BE2C (cell line): ENCODE results near the gene TTLL10.

Experiments
- DNase-seq: peaks from one replicate; pipeline ENCODE4 v3.0.0-alpha.2; 2020
- H3K27me3 ChIP-seq: fragments of 250-450 bp; sonication (Bioruptor Pico); 2 replicates; pipeline ENCODE4 v1.5.1; 2020; ENCODE audit warnings: mild to moderate bottlenecking
- H3K36me3 ChIP-seq: fragments of 250-450 bp; sonication (Bioruptor Pico); 2 replicates; pipeline ENCODE4 v1.5.1; 2020; ENCODE audit warnings: mild to moderate bottlenecking
- H3K4me1 ChIP-seq: fragments of 250-450 bp; sonication (Bioruptor Pico); 2 replicates; pipeline ENCODE4 v1.5.1; 2020
- H3K4me3 ChIP-seq: 2 replicates; pipeline ENCODE4 v1.5.1; 2011; ENCODE audit warnings: low read depth, low read length
- H3K9me3 ChIP-seq: fragments of 250-450 bp; sonication (Bioruptor Pico); 2 replicates; pipeline ENCODE4 v1.5.1; 2020
- CTCF ChIP-seq: IDR thresholded peaks from 2 replicates; pipeline ENCODE4 v1.5.1; 2012; ENCODE audit warnings: mild to moderate bottlenecking, low read depth, low read length

Gene TTLL10

DNA sequence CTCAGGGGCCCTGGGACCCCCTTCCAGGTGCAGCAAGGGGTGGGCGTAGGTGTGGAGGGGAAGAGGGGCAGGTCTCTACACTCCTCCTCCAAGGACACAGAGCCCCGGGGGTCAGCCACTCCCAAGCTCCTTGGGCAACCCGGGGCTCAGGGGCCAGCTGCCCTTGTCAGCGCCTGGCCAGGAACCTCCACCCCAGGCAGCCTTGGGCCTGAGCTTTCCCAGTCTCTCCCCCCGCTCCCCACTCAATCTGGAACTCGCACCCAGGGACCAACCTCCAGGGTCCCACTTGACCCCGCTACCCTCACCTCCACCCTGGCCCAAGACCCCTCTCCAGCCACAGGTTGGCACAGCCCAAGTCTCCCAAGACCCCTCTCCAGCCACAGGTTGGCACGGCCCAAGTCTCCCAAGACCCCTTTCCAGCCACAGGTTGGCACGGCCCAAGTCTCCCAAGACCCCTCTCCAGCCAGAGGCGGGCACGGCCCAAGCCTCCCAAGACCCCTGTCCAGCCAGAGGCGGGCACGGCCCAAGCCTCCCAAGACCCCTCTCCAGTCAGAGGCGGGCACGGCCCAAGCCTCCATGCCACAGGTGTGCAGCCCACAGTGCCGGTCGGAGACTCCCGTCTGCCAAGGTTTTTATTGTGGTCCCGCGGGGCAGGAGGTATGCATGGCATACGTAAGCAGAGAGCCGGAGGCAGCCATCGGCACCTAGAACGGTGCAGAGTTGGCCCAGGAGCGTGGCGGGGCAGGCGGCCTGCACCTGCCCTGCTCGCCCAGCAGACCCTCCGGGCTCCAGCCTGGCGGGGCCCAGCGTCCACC, 37.3 kb downstream of the TTLL10 start:
- no peak for TF ChIP-seq CTCF
- Histone ChIP-seq H3K9me3 (no peaks in the 10 kb centered on the region), H3K36me3 (peaks cover under 1% of the 10 kb centered on the region; the same call in 1 of the 2 replicates), H3K27me3 (peaks cover 14% of the 10 kb centered on the region), H3K4me1 (no peaks in the 10 kb centered on the region), H3K4me3 (no peak overlapping the region)
- DNase-seq = peak; percentile 11

- TF ChIP-seq CTCF = no peak
- Histone ChIP-seq H3K36me3 (peaks cover 3% of the 10 kb centered on the region; the same call in 1 of the 2 replicates), H3K9me3 (no peaks in the 10 kb centered on the region), H3K4me3 (no peak overlapping the region), H3K4me1 (no peaks in the 10 kb centered on the region), H3K27me3 (peaks cover 7% of the 10 kb centered on the region)
- peak; percentile 32 for DNase-seq
Observed at GRCh38 chr1:1211541-1212441, 38.1 kb downstream of the TTLL10 start.

DNA sequence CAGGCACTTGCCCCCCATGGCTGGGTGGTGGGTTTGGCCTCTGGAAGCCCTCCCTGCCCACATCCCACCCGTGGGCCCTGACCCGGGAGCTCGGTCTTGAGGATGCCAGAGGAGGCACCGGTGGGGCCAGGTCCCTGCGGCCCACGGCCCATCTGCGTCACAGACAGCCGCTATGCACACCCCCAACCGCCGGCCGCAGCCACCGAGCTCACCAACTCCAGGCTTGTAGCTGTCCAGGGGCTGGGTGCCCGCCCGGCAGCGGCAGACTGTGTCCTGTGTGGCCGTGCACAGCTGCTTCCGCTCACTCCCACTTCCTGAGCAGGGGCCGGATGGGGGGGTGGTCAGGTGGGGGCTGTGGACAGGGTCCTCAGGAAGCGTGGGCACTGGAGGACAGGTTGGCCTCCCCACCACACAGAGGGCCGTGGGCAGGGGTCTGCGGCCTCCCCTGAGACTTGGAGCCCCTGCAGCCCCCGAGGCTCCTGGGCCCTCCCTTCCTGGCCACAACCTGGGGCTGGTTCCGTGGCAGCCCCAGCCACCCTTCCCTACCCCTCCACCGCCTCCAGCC, 39.2 kb downstream of the TTLL10 start:
- H3K36me3 ChIP-seq = peaks cover 8% of the 10 kb centered on the region
- H3K4me1 ChIP-seq = no peaks in the 10 kb centered on the region
- no peaks in the 10 kb centered on the region for H3K9me3 ChIP-seq
- H3K4me3 ChIP-seq = no peak overlapping the region
- DNase-seq = peak; percentile 14
- H3K27me3 ChIP-seq = no peaks in the 10 kb centered on the region
- no peak for TF ChIP-seq CTCF

DNA sequence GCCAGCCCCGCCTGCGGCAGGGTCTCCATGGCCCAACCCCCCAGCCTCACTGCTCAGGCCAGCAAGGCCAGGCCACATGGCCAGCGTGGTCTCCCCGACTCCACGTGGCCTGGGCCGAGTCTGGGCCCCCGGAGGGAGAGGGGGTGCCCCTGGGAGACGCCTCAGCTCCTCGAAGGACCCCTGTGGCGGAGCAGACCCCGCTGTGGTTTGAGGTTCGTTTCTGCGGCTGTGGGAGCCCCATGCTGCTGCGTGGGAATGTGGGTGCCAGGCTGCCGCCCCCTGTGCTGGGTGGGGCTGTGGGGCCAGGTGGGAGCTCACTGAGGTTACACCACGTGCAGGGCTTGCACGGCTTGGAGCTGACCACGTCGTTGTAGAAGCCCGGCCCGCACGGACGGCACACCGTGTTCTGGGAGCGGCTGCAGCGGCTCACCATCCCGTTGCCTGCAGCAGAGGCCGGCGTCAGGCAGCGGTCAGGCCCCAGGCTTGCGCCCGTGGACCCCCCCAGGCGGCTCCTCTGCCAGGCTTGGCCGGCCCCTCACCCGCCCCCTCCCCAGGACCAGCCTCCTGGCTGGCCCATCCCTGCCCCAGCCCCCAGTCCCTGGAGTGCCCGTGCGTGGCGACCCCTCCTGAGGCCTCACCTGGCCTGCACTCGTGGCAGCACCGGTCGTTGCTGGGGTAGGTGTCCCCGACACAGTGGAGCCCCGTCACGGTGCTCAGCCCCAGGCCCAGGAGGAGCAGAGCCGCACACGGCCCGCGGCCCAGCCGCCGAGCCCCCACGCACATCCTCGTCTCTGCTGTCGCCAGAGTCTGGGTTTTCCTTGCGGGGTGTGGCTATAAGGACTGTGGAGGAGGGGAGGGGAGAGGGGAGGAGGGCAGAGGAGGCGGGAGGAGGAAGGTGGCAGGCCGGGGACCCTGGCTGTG, 39.9 kb downstream of the TTLL10 start, which contains the start of gene TNFRSF4:
Gene TNFRSF4 (minus strand): TSS at position 809 of the 921 bp plus-strand sequence. CDS start 26 bp downstream, at position 783.
- H3K36me3 ChIP-seq = peaks cover 15% of the 10 kb centered on the region
- no peaks in the 10 kb centered on the region for H3K9me3 ChIP-seq
- peak; percentile 22 for DNase-seq
- no peaks in the 10 kb centered on the region for H3K27me3 ChIP-seq
- TF ChIP-seq CTCF = no peak
- H3K4me1 ChIP-seq = no peaks in the 10 kb centered on the region
- H3K4me3 ChIP-seq = no peak within 1 kb of the TSS

DNA sequence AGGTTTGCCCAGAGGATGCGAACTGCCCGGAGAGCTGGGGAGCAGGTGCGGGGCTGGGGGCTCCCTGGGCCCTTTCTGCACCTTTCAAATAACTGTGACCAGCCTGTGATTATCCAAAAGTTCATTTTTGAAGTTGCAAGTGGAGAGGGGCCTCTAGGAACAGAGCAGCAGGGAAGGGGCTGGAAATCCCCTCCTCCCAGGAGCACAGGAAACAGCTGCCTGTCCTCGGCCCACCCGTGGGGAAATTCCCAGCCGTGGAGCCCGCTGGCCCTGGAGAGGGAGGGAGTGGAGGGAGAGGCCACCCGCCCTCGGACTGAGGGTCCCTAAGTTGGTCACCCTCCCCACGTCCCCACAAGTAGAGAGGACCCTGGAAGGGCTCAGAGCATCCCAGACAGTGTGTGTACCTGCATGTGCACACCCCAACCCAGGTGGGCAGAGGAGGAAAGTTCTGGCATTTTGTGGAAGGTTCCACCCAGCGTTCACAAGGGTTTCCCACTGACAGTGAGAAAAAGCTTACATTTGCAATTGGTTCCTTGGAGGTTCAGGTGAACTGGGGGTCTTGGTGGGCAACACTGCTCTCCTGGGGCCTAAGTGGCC, 41.5 kb downstream of the TTLL10 start:
- no peak for TF ChIP-seq CTCF
- Histone ChIP-seq H3K4me3 (no peak overlapping the region), H3K36me3 (peaks cover 24% of the 10 kb centered on the region), H3K27me3 (no peaks in the 10 kb centered on the region), H3K4me1 (no peaks in the 10 kb centered on the region), H3K9me3 (no peaks in the 10 kb centered on the region)
- no peak for DNase-seq
